HCT116 (cell line): ENCODE data around the gene IGFBP1. TPM values are rescaled to one million over a fixed set of nuclear protein-coding genes. Genes with fewer than 3 reads are reported as not detected.

Experiments used
- ATAC-seq: fragments of 200-7000 bp; cut with Tn5 transposase; 2 replicates; pipeline ENCODE4 v1.9.1; 2020; ENCODE audit warnings: mild to moderate bottlenecking, moderate library complexity
- BruUV-seq: library from RNA; stranded (reverse); fragments of 400-500 nt; replicated peaks from 2 replicates; lab custom pipeline; 2021; lab: Mats Ljungman, UMichigan
- CTCF ChIA-PET: fragments of 300-600 bp; sonication (Branson Sonifier 250); formaldehyde crosslinking; loops from one replicate; lab custom pipeline; 2021; ENCODE audit warnings: antibody characterized with exemption; lab: Charles Lee
- POLR2A ChIA-PET: fragments of 300-600, 350-600 bp; sonication (Branson Sonifier 250); formaldehyde crosslinking; loops from one replicate; lab custom pipeline; 2021; ENCODE audit warnings: antibody characterized with exemption; lab: Charles Lee
- RAD21 ChIA-PET, 2 experiments: fragments of 300-600 bp; sonication (Branson Sonifier 250); formaldehyde crosslinking; loops; one replicate each; lab custom pipeline; 2023; ENCODE audit warnings: low total read pairs in 2 of 2; ENCODE audit not compliant: uncharacterized antibody in 2 of 2, unreplicated experiment in 2 of 2, low non-redundant PET in 1 of 2; lab: Charles Lee
- DNase-seq: peaks from one replicate; pipeline ENCODE4 v3.0.0-alpha.2; 2010; ENCODE audit warnings: low read depth, low spot score
- H2AFZ ChIP-seq: fragments of 200-600 bp; shearing (Covaris generic), sonication (generic); 2 replicates; pipeline ENCODE4 v1.6.1; 2017; ENCODE audit warnings: low read depth, mixed run types, mixed read lengths, antibody characterized with exemption, low read length; ENCODE audit not compliant: poor library complexity, severe bottlenecking
- H3K27ac ChIP-seq: 2 replicates; pipeline ENCODE4 v1.5.1; 2012; ENCODE audit warnings: low read depth, low read length
- H3K27me3 ChIP-seq: fragments of 200-600 bp; sonication (generic); 2 replicates; pipeline ENCODE4 v1.6.1; 2016; ENCODE audit warnings: mixed run types, low read length, mixed read lengths; ENCODE audit not compliant: insufficient read depth
- H3K36me3 ChIP-seq, 2 experiments: fragments of 200-500 bp in 1 of 2; fragments of 200-600 bp in 1 of 2; sonication (Bioruptor generic) in 1 of 2; sonication (generic) in 1 of 2; 2 replicates each; pipeline versions ENCODE4 v1.5.1 to v1.6.1; 2014 to 2016; ENCODE audit warnings: low read length in 2 of 2, inconsistent platforms in 1 of 2, mixed read lengths in 1 of 2, mixed run types in 1 of 2; ENCODE audit not compliant: insufficient read depth in 2 of 2, control insufficient read depth in 1 of 2
- H3K4me1 ChIP-seq, 2 experiments: fragments of 200-600 bp in 1 of 2; sonication (generic) in 1 of 2; 2 replicates each; pipeline versions ENCODE4 v1.5.1 to v1.6.1; 2012 to 2017; ENCODE audit warnings: low read length in 2 of 2, inconsistent platforms in 1 of 2, mild to moderate bottlenecking in 1 of 2, mixed read lengths in 1 of 2, mixed run types in 1 of 2, moderate library complexity in 1 of 2; ENCODE audit not compliant: insufficient read depth in 2 of 2, control insufficient read depth in 1 of 2
- H3K4me2 ChIP-seq: fragments of 200-600 bp; sonication (generic); 2 replicates; pipeline ENCODE4 v1.6.1; 2017; ENCODE audit warnings: mixed run types, low read length, mixed read lengths
- H3K4me3 ChIP-seq, 2 experiments: fragments of 200-600 bp in 1 of 2; sonication (generic) in 1 of 2; replicated peaks in 1 of 2; 2 replicates each; pipeline ENCODE4 v1.5.1; 2011 to 2016; ENCODE audit warnings: low read length in 2 of 2, control low read depth in 1 of 2, low read depth in 1 of 2, mild to moderate bottlenecking in 1 of 2, mixed read lengths in 1 of 2, mixed run types in 1 of 2
- H3K79me2 ChIP-seq: fragments of 200-600 bp; sonication (generic); 2 replicates; pipeline ENCODE4 v1.6.1; 2017; ENCODE audit warnings: mild to moderate bottlenecking, mixed run types, low read length, moderate library complexity, mixed read lengths; ENCODE audit not compliant: insufficient read depth
- H3K9ac ChIP-seq: fragments of 200-600 bp; sonication (generic); 2 replicates; pipeline ENCODE4 v1.6.1; 2016; ENCODE audit warnings: low read length, mixed read lengths
- H3K9me2 ChIP-seq: fragments of 200-600 bp; sonication (generic), shearing (Covaris generic); 2 replicates; pipeline ENCODE4 v1.6.1; 2017; ENCODE audit warnings: mixed run types, mild to moderate bottlenecking, moderate library complexity; ENCODE audit not compliant: insufficient read depth
- H3K9me3 ChIP-seq, 2 experiments: fragments of 200-500 bp in 1 of 2; fragments of 200-600 bp in 1 of 2; sonication (Bioruptor generic) in 1 of 2; sonication (generic) in 1 of 2; 2 replicates each; pipeline ENCODE4 v1.6.1; 2014 to 2017; ENCODE audit warnings: low read length in 2 of 2, mixed read lengths in 2 of 2, inconsistent platforms in 1 of 2, low read depth in 1 of 2, mild to moderate bottlenecking in 1 of 2, mixed run types in 1 of 2, moderate library complexity in 1 of 2; ENCODE audit not compliant: control insufficient read depth in 1 of 2, insufficient read depth in 1 of 2
- H4K20me1 ChIP-seq: fragments of 200-600 bp; sonication (generic), shearing (Covaris generic); 2 replicates; pipeline ENCODE4 v1.6.1; 2017; ENCODE audit warnings: mixed run types, mild to moderate bottlenecking, moderate library complexity; ENCODE audit not compliant: insufficient read depth
- CBX3 ChIP-seq: IDR thresholded peaks from 2 replicates; pipeline ENCODE4 v1.6.1; 2012; ENCODE audit warnings: low read depth
- CEBPB ChIP-seq: IDR thresholded peaks from 2 replicates; pipeline ENCODE4 v1.6.1; 2012; ENCODE audit warnings: low read depth
- EGR1 ChIP-seq: IDR thresholded peaks from 2 replicates; pipeline ENCODE4 v1.6.1; 2012; ENCODE audit warnings: low read depth
- EZH2 ChIP-seq: fragments of 200-600 bp; sonication (generic); IDR thresholded peaks from 2 replicates; pipeline ENCODE4 v1.6.1; 2017; ENCODE audit warnings: antibody characterized with exemption, mixed run types
- EZH2phosphoT487 ChIP-seq: fragments of 200-600 bp; IDR thresholded peaks from 2 replicates; pipeline ENCODE4 v1.6.1; 2018; ENCODE audit warnings: antibody characterized with exemption, borderline replicate concordance
- JUND ChIP-seq: IDR thresholded peaks from 2 replicates; pipeline ENCODE4 v1.6.1; 2012
- MAX ChIP-seq: IDR thresholded peaks from 2 replicates; pipeline ENCODE4 v1.6.1; 2012
- POLR2A ChIP-seq: IDR thresholded peaks from 2 replicates; pipeline ENCODE4 v1.7.0; 2011; ENCODE audit warnings: borderline replicate concordance; ENCODE audit not compliant: insufficient read depth, insufficient read length; ENCODE audit errors: extremely low read depth
- POLR2AphosphoS5 ChIP-seq: IDR thresholded peaks from 2 replicates; pipeline ENCODE4 v1.6.1; 2011; ENCODE audit warnings: mild to moderate bottlenecking, low read depth, low read length, moderate library complexity
- RAD21 ChIP-seq: IDR thresholded peaks from 2 replicates; pipeline ENCODE4 v1.6.1; 2012; ENCODE audit warnings: low read depth, mild to moderate bottlenecking
- SIN3A ChIP-seq: IDR thresholded peaks from 2 replicates; pipeline ENCODE4 v1.6.1; 2012; ENCODE audit warnings: low read depth
- SRF ChIP-seq: IDR thresholded peaks from 2 replicates; pipeline ENCODE4 v1.6.1; 2012; ENCODE audit warnings: low read depth
- YY1 ChIP-seq: IDR thresholded peaks from 2 replicates; pipeline ENCODE4 v1.6.1; 2011; ENCODE audit warnings: low read length, low read depth, moderate library complexity, mild to moderate bottlenecking; ENCODE audit not compliant: insufficient replicate concordance; ENCODE audit errors: extremely low read depth
- ZBTB33 ChIP-seq: IDR thresholded peaks from 2 replicates; pipeline ENCODE4 v1.6.1; 2011; ENCODE audit warnings: mild to moderate bottlenecking, low read length, moderate library complexity; ENCODE audit not compliant: insufficient replicate concordance; ENCODE audit errors: extremely low read depth
- ZFX ChIP-seq: fragments of 450-650 bp; IDR thresholded peaks from 2 replicates; pipeline ENCODE4 v1.6.1; 2017
- ZNF274 ChIP-seq: fragments of 200-500 bp; sonication (Bioruptor generic); IDR thresholded peaks from 2 replicates; pipeline ENCODE4 v1.6.1; 2014; ENCODE audit warnings: mild to moderate bottlenecking, low read depth, low read length, inconsistent platforms
- intact Hi-C: fragments of 100-400 bp; cut with micrococcal nuclease; formaldehyde crosslinking; loops from 2 replicates; pipeline ENCODE4 v1.10.0; 2022
- total RNA-seq: library from RNA; stranded (reverse); gene quantifications from one replicate; pipeline ENCODE4 v1.2.1, GENCODE V29; 2021; ENCODE audit not compliant: unreplicated experiment
- TF ChIP-seq, protein P1 (sequence below), 3 experiments: fragments of 200-600 bp in 1 of 3; sonication (generic) in 1 of 3; IDR thresholded peaks in 2 of 3; conservative IDR thresholded peaks in 1 of 3; 2 replicates each; pipeline ENCODE4 v1.5.1; 2012 to 2017; ENCODE audit warnings: low read depth in 2 of 3, low read length in 2 of 3, antibody characterized with exemption in 1 of 3, borderline replicate concordance in 1 of 3, control low read depth in 1 of 3, mild to moderate bottlenecking in 1 of 3, mixed read lengths in 1 of 3, mixed run types in 1 of 3, moderate library complexity in 1 of 3; ENCODE audit not compliant: insufficient read depth in 1 of 3
- TF ChIP-seq, protein P2 (sequence below): IDR thresholded peaks from 2 replicates; pipeline ENCODE4 v1.6.1; 2012; ENCODE audit warnings: low read depth
- TF ChIP-seq, protein P3 (sequence below): IDR thresholded peaks from 2 replicates; pipeline ENCODE4 v1.6.1; 2012

Gene IGFBP1
- total RNA-seq, 1 experiment from 2014 or later: 0.20 TPM

DNA sequence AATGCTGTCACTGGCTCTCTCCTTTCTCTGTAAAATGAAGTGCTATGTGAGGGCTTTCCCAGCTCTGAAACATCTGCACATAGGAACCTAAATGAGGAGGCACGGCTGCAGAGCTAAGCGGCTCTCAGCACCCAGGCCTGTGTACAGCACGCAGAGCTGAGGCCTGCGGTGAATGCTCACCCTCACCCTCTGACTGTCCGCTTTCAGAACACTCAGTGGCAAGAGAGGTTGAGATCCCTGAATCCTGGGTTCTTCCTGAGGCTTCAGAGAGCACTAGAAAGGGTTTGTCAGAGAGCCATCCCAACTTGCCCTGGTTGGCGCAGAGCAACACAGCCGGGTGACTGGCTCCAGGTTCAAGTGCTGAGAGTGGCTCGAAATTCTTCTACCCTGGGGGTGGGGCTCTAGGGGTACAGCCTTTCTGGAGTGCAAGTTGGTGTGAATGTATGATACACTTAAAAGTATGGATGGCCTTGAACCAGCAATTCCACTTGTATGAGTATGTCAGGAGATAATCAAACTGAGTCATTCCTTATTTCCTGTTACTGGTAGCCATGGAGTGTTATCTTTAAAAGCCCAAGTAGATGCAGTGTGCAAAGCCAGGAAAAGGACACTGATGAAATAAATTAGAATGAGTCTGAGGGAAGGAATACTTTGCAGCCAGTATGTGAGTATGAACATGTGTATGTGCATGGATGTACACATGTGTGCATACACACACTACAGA lies 13.7 kb upstream of the IGFBP1 start:
- no peak for DNase-seq
- intact Hi-C loops: loop anchor here (5.0 kb wide), 1 partner anchor 1308 kb away; no protein-coding TSS in a partner anchor
- BruUV-seq: no TSS peak
- no peak overlapping the region for H2AFZ ChIP-seq
- peak overlapping the region; percentile 51 for H3K4me2 ChIP-seq
- ATAC-seq: 0 out of 2 replicates have a peak, but pooled peaks have one; percentile 28
- H3K36me3 ChIP-seq: no peaks in the 10 kb centered on the region
- ChIA-PET CTCF (interaction anchor here (0.6 kb wide), 1 partner anchor 669 kb away, joined by 3 read pairs; no protein-coding TSS in a partner anchor), POLR2A (interaction anchor here (0.6 kb wide), 1 partner anchor 892 kb away, joined by 3 read pairs; no protein-coding TSS in a partner anchor), RAD21 (no interaction called here)
- H3K9me2 ChIP-seq: no peaks in the 10 kb centered on the region
- no peak overlapping the region for H3K27ac ChIP-seq
- H3K4me3 ChIP-seq: no peak overlapping the region
- H3K27me3 ChIP-seq: no peaks in the 10 kb centered on the region
- no peak overlapping the region for H3K9ac ChIP-seq
- H3K4me1 ChIP-seq: peaks cover 0 to 13% of the 10 kb centered on the region in 2 experiments; a peak in 2 of 4 replicates
- H3K79me2 ChIP-seq: no peaks in the 10 kb centered on the region
- no peaks in the 10 kb centered on the region for H3K9me3 ChIP-seq
- H4K20me1 ChIP-seq: no peaks in the 10 kb centered on the region
- TF ChIP-seq RAD21 (no peak), SIN3A (no peak), POLR2AphosphoS5 (no peak), CBX3 (peak; percentile 64; the same call in 1 of the 2 replicates), CEBPB (no peak), YY1 (no peak), POLR2A (no peak), MAX (no peak), EZH2phosphoT487 (no peak), SRF (no peak), ZFX (no peak), EGR1 (no peak), ZNF274 (no peak), JUND (peak; percentile 52; the same call in 1 of the 2 replicates), ZBTB33 (no peak), EZH2 (no peak)
- TF ChIP-seq, protein P1, sequence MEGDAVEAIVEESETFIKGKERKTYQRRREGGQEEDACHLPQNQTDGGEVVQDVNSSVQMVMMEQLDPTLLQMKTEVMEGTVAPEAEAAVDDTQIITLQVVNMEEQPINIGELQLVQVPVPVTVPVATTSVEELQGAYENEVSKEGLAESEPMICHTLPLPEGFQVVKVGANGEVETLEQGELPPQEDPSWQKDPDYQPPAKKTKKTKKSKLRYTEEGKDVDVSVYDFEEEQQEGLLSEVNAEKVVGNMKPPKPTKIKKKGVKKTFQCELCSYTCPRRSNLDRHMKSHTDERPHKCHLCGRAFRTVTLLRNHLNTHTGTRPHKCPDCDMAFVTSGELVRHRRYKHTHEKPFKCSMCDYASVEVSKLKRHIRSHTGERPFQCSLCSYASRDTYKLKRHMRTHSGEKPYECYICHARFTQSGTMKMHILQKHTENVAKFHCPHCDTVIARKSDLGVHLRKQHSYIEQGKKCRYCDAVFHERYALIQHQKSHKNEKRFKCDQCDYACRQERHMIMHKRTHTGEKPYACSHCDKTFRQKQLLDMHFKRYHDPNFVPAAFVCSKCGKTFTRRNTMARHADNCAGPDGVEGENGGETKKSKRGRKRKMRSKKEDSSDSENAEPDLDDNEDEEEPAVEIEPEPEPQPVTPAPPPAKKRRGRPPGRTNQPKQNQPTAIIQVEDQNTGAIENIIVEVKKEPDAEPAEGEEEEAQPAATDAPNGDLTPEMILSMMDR (IDR thresholded peaks at IDR 0.05 in 2 of 3, conservative IDR thresholded peaks at IDR 0.05 in 1 of 3; ENCODE audit: borderline replicate concordance in 1 of 3, insufficient read depth in 1 of 3, low read depth in 2 of 3, low read length in 2 of 3): no peak
- TF ChIP-seq, protein P2, sequence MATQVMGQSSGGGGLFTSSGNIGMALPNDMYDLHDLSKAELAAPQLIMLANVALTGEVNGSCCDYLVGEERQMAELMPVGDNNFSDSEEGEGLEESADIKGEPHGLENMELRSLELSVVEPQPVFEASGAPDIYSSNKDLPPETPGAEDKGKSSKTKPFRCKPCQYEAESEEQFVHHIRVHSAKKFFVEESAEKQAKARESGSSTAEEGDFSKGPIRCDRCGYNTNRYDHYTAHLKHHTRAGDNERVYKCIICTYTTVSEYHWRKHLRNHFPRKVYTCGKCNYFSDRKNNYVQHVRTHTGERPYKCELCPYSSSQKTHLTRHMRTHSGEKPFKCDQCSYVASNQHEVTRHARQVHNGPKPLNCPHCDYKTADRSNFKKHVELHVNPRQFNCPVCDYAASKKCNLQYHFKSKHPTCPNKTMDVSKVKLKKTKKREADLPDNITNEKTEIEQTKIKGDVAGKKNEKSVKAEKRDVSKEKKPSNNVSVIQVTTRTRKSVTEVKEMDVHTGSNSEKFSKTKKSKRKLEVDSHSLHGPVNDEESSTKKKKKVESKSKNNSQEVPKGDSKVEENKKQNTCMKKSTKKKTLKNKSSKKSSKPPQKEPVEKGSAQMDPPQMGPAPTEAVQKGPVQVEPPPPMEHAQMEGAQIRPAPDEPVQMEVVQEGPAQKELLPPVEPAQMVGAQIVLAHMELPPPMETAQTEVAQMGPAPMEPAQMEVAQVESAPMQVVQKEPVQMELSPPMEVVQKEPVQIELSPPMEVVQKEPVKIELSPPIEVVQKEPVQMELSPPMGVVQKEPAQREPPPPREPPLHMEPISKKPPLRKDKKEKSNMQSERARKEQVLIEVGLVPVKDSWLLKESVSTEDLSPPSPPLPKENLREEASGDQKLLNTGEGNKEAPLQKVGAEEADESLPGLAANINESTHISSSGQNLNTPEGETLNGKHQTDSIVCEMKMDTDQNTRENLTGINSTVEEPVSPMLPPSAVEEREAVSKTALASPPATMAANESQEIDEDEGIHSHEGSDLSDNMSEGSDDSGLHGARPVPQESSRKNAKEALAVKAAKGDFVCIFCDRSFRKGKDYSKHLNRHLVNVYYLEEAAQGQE: no peak
- TF ChIP-seq, protein P3, sequence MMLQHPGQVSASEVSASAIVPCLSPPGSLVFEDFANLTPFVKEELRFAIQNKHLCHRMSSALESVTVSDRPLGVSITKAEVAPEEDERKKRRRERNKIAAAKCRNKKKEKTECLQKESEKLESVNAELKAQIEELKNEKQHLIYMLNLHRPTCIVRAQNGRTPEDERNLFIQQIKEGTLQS: no peak
